Colonic mucosa (tissue), 4 donors: ENCODE measurements around the gene AGXT2. TPM values are rescaled to one million over a fixed set of nuclear protein-coding genes. Genes with fewer than 3 reads are reported as not detected.

Experiments used
- DNase-seq: peaks from one replicate; pipeline ENCODE4 v3.0.0-alpha.2; 2020
- H3K27ac ChIP-seq: fragments of 200-600 bp; one replicate; pipeline ENCODE4 v1.8.0; 2021
- H3K27me3 ChIP-seq: fragments of 200-600 bp; one replicate; pipeline ENCODE4 v1.8.0; 2021
- H3K36me3 ChIP-seq: fragments of 200-600 bp; one replicate; pipeline ENCODE4 v1.8.0; 2021
- H3K4me1 ChIP-seq: fragments of 200-600 bp; one replicate; pipeline ENCODE4 v1.8.0; 2021; ENCODE audit warnings: mild to moderate bottlenecking
- H3K4me3 ChIP-seq: fragments of 200-600 bp; one replicate; pipeline ENCODE4 v1.8.0; 2021
- H3K9ac ChIP-seq, 2 donors: one replicate each; pipeline ENCODE4 v1.7.0; 2013; ENCODE audit warnings: control low read depth in 2 of 2, low read depth in 2 of 2, low read length in 2 of 2
- H3K9me3 ChIP-seq: fragments of 200-600 bp; one replicate; pipeline ENCODE4 v1.8.0; 2021
- CTCF ChIP-seq: fragments of 200-600 bp; IDR thresholded peaks from one replicate; pipeline ENCODE4 v1.8.0; 2022; ENCODE audit warnings: antibody characterized with exemption, mild to moderate bottlenecking
- intact Hi-C: fragments of 100-400 bp; cut with DNase I; formaldehyde crosslinking; loops from one replicate; pipeline ENCODE4 v1.14.1; 2022
- total RNA-seq, 2 donors: library from RNA; stranded (reverse); fragmentation: NEBNext Ultra II Directional in 1 of 2; extraction: Animal tissue kit (Norgen Biotek cat#: 25700) in 1 of 2; gene quantifications; one replicate each; pipeline ENCODE4 v1.2.1, GENCODE V29; 2021
- donor health status: healthy.
- donor health status: DM: no; HTN: no; CAD: no.
- donor health status: DM: no; HTN: no; CAD: no.

AGXT2 gene
- total RNA-seq, 2 donors from 2014 or later, result 0.16 TPM; not detected in 1

- Histone ChIP-seq H3K4me1 (no peaks in the 10 kb centered on the region), H3K9ac (no peak overlapping the region), H3K36me3 (no peaks in the 10 kb centered on the region), H3K27ac (no peak overlapping the region), H3K9me3 (no peaks in the 10 kb centered on the region), H3K27me3 (no peaks in the 10 kb centered on the region), H3K4me3 (no peak overlapping the region)
- no peak for DNase-seq
- no peak for TF ChIP-seq CTCF
- intact Hi-C loops, result no loop called here
Observed at GRCh38 chr5:34991486-34992238, 56.1 kb downstream of the AGXT2 start.

GRCh38 chr5:34986965-34987364 is 60.8 kb downstream of the AGXT2 start:
- no peak for DNase-seq
- no peak for TF ChIP-seq CTCF
- intact Hi-C loops, result no loop called here

GRCh38 chr5:34982823-34983222 is 64.9 kb downstream of the AGXT2 start:
- intact Hi-C loops, result no loop called here
- no peak for TF ChIP-seq CTCF
- Histone ChIP-seq H3K4me1 (no peaks in the 10 kb centered on the region), H3K27ac (no peak overlapping the region), H3K9me3 (no peaks in the 10 kb centered on the region), H3K36me3 (no peaks in the 10 kb centered on the region), H3K4me3 (no peak overlapping the region), H3K9ac (no peak overlapping the region), H3K27me3 (no peaks in the 10 kb centered on the region)
- DNase-seq, result no peak

More at GRCh38 chr5:34986965-34987364, 60.8 kb downstream of the AGXT2 start:
- H3K27me3 ChIP-seq, result no peaks in the 10 kb centered on the region
- no peaks in the 10 kb centered on the region for H3K9me3 ChIP-seq
- no peaks in the 10 kb centered on the region for H3K4me1 ChIP-seq
- H3K27ac ChIP-seq, result no peak overlapping the region
- no peak overlapping the region for H3K4me3 ChIP-seq
- H3K9ac ChIP-seq, result no peak overlapping the region
- no peaks in the 10 kb centered on the region for H3K36me3 ChIP-seq

- Histone ChIP-seq H3K9ac (no peak overlapping the region), H3K9me3 (no peaks in the 10 kb centered on the region), H3K4me1 (no peaks in the 10 kb centered on the region), H3K36me3 (no peaks in the 10 kb centered on the region), H3K27me3 (no peaks in the 10 kb centered on the region), H3K27ac (no peak overlapping the region), H3K4me3 (no peak overlapping the region)
- TF ChIP-seq CTCF, result no peak
- DNase-seq, result no peak
- intact Hi-C loops, result no loop called here
Observed at GRCh38 chr5:34978681-34979080, 69.1 kb downstream of the AGXT2 start.

- intact Hi-C loops, result no loop called here
- Histone ChIP-seq H3K4me3 (no peak overlapping the region), H3K4me1 (no peaks in the 10 kb centered on the region), H3K27ac (no peak overlapping the region), H3K27me3 (no peaks in the 10 kb centered on the region), H3K9ac (no peak overlapping the region), H3K36me3 (no peaks in the 10 kb centered on the region), H3K9me3 (no peaks in the 10 kb centered on the region)
- no peak for DNase-seq
- TF ChIP-seq CTCF, result no peak
Observed at GRCh38 chr5:34977934-34978613, 69.7 kb downstream of the AGXT2 start.
